Left lung (tissue), 10 donors: Measurements from ENCODE around the gene FOXO1. TPM values are rescaled to one million over a fixed set of nuclear protein-coding genes. Genes with fewer than 3 reads are reported as not detected.

Experiments used
- ATAC-seq: fragments of 200-7000 bp; cut with Tn5 transposase; one replicate; pipeline ENCODE4 v1.9.1; 2020; ENCODE audit warnings: moderate library complexity
- DNase-seq, 4 donors: peaks; one replicate each; pipeline ENCODE4 v3.0.0-alpha.2; 2013 to 2020
- H3K27ac ChIP-seq, 2 donors: fragments of 200-600 bp; sonication (generic) in 1 of 2; one replicate each; pipeline versions ENCODE4 v1.5.0 to v1.8.0; 2020 to 2021
- H3K27me3 ChIP-seq, 2 donors: fragments of 200-600 bp; sonication (generic) in 1 of 2; one replicate each; pipeline versions ENCODE4 v1.5.0 to v1.8.0; 2020 to 2021
- H3K36me3 ChIP-seq, 2 donors: fragments of 200-600 bp; sonication (generic) in 1 of 2; one replicate each; pipeline versions ENCODE4 v1.5.0 to v1.8.0; 2020 to 2021
- H3K4me1 ChIP-seq, 2 donors: fragments of 200-600 bp; one replicate each; pipeline ENCODE4 v1.8.0; 2021
- H3K4me3 ChIP-seq, 2 donors: fragments of 200-600 bp; sonication (generic) in 1 of 2; one replicate each; pipeline versions ENCODE4 v1.5.0 to v1.8.0; 2020 to 2021; ENCODE audit warnings: mild to moderate bottlenecking in 1 of 2
- H3K9me3 ChIP-seq, 2 donors: fragments of 200-600 bp; sonication (generic) in 1 of 2; one replicate each; pipeline versions ENCODE4 v1.5.0 to v1.8.0; 2020 to 2021
- CTCF ChIP-seq, 2 donors: fragments of 200-600 bp; sonication (generic) in 1 of 2; IDR thresholded peaks; one replicate each; pipeline versions ENCODE4 v1.5.0 to v1.8.0; 2021; ENCODE audit warnings: antibody characterized with exemption in 2 of 2
- intact Hi-C, 2 donors: fragments of 100-400 bp; cut with DNase I; formaldehyde crosslinking; loops; one replicate each; pipeline versions ENCODE4 v1.11.2 to v1.14.2; 2022
- polyA plus RNA-seq, 6 donors: library from polyadenylated mRNA; unstranded; fragments of 120-200 nt; gene quantifications; one replicate each; pipeline ENCODE4 v1.2.1, GENCODE V29; 2013; ENCODE audit not compliant: insufficient read length in 6 of 6
- total RNA-seq, 2 donors: library from RNA; stranded (reverse); fragmentation: NEBNext Ultra II Directional; extraction: Animal tissue kit (Norgen Biotek cat#: 25700); gene quantifications; one replicate each; pipeline ENCODE4 v1.2.1, GENCODE V29; 2021
- donor health status: DM: no; HTN: yes; CAD: no.
- donor health status: DM: no; HTN: no; CAD: no.

The FOXO1 gene
- total and polyA plus RNA-seq, 8 donors: 12.1 to 24.0 (median 13.8) TPM

- no peak for TF ChIP-seq CTCF (IDR thresholded peaks at IDR 0.05)
- Histone ChIP-seq H3K4me3 (no peak overlapping the region), H3K4me1 (peaks cover 3 to 17% of the 10 kb centered on the region in 2 donors), H3K36me3 (no peaks in the 10 kb centered on the region), H3K27ac (peak overlapping the region in 1 of 2 donors; percentile 46), H3K27me3 (no peaks in the 10 kb centered on the region), H3K9me3 (no peaks in the 10 kb centered on the region)
- intact Hi-C loops: no loop called here
- ATAC-seq (peak; percentile 90), DNase-seq (no peak)
Observed at GRCh38 chr13:40540328-40541044, 126.0 kb downstream of the FOXO1 start.

- peak overlapping the region in 1 of 2 donors; percentile 46 for H3K27ac ChIP-seq
- no peak for ATAC-seq
Observed at GRCh38 chr13:40539576-40540327, 126.7 kb downstream of the FOXO1 start.

GRCh38 chr13:40537146-40537895 is 129.1 kb downstream of the FOXO1 start:
- Histone ChIP-seq H3K36me3 (no peaks in the 10 kb centered on the region), H3K27ac (no peak overlapping the region), H3K27me3 (no peaks in the 10 kb centered on the region), H3K9me3 (no peaks in the 10 kb centered on the region), H3K4me3 (no peak overlapping the region), H3K4me1 (peaks cover 3 to 17% of the 10 kb centered on the region in 2 donors)
- no peak for TF ChIP-seq CTCF (IDR thresholded peaks at IDR 0.05)
- DNase-seq (no peak), ATAC-seq (no peak)
- intact Hi-C loops: no loop called here

More at GRCh38 chr13:40539576-40540327, 126.7 kb downstream of the FOXO1 start:
- H3K4me1 ChIP-seq: peaks cover 3 to 17% of the 10 kb centered on the region in 2 donors
- no peak for TF ChIP-seq CTCF (IDR thresholded peaks at IDR 0.05)
- no peaks in the 10 kb centered on the region for H3K36me3 ChIP-seq
- H3K27me3 ChIP-seq: no peaks in the 10 kb centered on the region
- H3K9me3 ChIP-seq: no peaks in the 10 kb centered on the region
- no peak overlapping the region for H3K4me3 ChIP-seq
- intact Hi-C loops: no loop called here
- DNase-seq: no peak

- no peak for DNase-seq
- Histone ChIP-seq H3K27ac (no peak overlapping the region), H3K4me1 (peaks cover 3 to 17% of the 10 kb centered on the region in 2 donors), H3K27me3 (no peaks in the 10 kb centered on the region), H3K36me3 (no peaks in the 10 kb centered on the region), H3K4me3 (no peak overlapping the region), H3K9me3 (no peaks in the 10 kb centered on the region)
- ATAC-seq: no peak
- no peak for TF ChIP-seq CTCF (IDR thresholded peaks at IDR 0.05)
- intact Hi-C loops: no loop called here
Observed at GRCh38 chr13:40536443-40537113, 129.9 kb downstream of the FOXO1 start.
